Keratinocyte (primary cell): ENCODE data around the gene FRMD6.

Experiments
- CTCF ChIP-seq, 3 experiments: IDR thresholded peaks in 1 of 3; conservative IDR thresholded peaks in 1 of 3; optimal IDR thresholded peaks in 1 of 3; 2 replicates in 2 of 3; 3 replicates in 1 of 3; pipeline versions ENCODE3 to v1.5.1; 2011; ENCODE audit warnings: low read length in 3 of 3, mild to moderate bottlenecking in 3 of 3, moderate library complexity in 2 of 3, control low read depth in 1 of 3, inconsistent platforms in 1 of 3; ENCODE audit not compliant: insufficient read depth in 2 of 3; ENCODE audit errors: extremely low read depth in 1 of 3
- EZH2 ChIP-seq: IDR thresholded peaks from one replicate; pipeline ENCODE4 v1.6.1; 2012; ENCODE audit warnings: inconsistent platforms, mild to moderate bottlenecking, low read length, moderate library complexity

- no peak for TF ChIP-seq CTCF (optimal IDR thresholded peaks at IDR 0.05 in 1 of 3, IDR thresholded peaks at IDR 0.05 in 1 of 3, conservative IDR thresholded peaks at IDR 0.05 in 1 of 3; ENCODE audit: extremely low read depth in 1 of 3, insufficient read depth in 2 of 3, low read length in 3 of 3)
- TF ChIP-seq EZH2: no peak
These were observed 34.8 kb upstream of the FRMD6 start for GRCh38 chr14:51616724-51617409.
